GM19025 (cell line): ENCODE data around the gene ELL3.
"Not testable (repeated sequence)": the region's sequence is repeated elsewhere in the genome, so short reads cannot be mapped to it uniquely, and the experiment has no call there.

Experiments used
- ATAC-seq: cut with Tn5 transposase; IDR thresholded peaks from one replicate; pipeline ENCODE4 v1.9.1; 2021; ENCODE audit warnings: mild to moderate bottlenecking, low read depth, moderate library complexity; ENCODE audit not compliant: unreplicated experiment

Gene ELL3, protein sequence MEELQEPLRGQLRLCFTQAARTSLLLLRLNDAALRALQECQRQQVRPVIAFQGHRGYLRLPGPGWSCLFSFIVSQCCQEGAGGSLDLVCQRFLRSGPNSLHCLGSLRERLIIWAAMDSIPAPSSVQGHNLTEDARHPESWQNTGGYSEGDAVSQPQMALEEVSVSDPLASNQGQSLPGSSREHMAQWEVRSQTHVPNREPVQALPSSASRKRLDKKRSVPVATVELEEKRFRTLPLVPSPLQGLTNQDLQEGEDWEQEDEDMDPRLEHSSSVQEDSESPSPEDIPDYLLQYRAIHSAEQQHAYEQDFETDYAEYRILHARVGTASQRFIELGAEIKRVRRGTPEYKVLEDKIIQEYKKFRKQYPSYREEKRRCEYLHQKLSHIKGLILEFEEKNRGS

DNA sequence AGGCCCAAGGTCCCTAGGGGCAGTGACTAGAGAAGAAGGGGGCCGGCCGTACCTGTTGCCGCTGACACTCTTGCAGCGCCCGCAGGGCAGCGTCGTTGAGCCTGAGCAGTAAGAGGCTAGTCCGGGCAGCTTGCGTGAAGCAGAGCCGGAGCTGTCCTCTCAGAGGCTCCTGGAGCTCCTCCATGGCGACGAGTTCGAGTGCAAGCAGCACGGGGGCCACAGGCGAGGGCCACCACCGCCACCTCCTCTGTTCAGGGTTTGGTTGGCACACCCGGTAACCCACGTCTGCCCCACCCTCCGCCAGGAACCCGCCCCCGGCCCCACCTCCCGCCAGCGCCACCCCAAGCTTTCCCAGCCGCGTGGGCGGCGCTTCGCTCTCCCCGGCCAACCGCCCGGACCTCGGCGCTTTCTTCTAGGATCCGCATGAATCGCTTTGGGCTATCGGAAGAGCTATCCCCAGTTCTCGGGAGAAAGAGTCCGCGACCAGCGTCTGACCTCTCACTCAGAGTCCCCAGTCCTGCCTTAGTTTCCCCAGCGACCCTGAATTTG, at the start of gene ELL3:
Gene ELL3, minus strand, starts transcription at position 249 of the 549 bp plus-strand sequence. Its CDS starts 65 bp downstream, at position 184.
- ATAC-seq, result peak; percentile 35

- ATAC-seq, result no peak
Observed at GRCh38 chr15:43826029-43826507, 49.3 kb upstream of the ELL3 start.

DNA sequence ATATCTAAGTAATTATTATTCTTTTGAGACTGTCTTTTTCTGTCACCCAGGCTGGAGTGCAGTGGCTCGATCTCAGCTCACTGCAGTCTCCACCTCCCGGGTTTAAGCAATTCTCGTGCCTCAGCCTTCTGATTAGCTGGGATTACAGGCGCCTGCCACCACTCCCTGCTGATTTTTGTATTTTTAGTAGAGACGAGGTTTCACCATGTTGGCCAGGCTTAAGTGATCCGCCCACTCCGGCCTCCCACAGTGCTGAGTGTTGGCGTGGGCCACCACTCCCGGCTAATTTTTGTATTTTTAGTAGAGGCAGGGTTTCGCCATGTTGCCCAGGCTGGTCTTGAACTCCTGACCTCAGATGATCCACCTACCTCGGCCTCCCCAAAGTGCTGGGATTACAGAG, 48.5 kb upstream of the ELL3 start:
- not testable (repeated sequence) for ATAC-seq

- ATAC-seq, result peak; percentile 62
Observed at GRCh38 chr15:43824302-43825246, 47.8 kb upstream of the ELL3 start, which contains the start of gene MFAP1. Gene MFAP1 (minus strand): TSS chr15:43824690. CDS start chr15:43824569, 121 bp downstream.

GRCh38 chr15:43821505-43821904, 44.7 kb upstream of the ELL3 start:
- no peak for ATAC-seq

DNA sequence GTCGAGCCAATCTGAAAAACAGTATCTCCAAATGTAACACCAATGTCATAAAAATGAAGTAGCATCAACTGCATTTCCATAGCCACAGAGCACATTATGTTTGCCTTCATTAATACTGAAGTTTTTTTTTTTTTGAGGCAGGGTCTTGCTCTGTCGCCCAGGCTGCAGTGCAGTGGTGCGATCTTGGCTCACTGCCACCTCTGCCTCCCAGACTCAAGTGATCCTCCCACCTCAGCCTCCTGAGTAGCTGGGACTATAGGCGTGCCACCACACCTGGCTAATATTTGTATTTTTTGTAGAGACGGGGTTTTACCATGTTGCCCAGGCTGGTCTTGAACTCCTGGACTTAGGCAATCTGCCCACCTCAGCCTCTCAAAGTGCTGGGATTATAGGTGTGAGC, 38.3 kb upstream of the ELL3 start:
- not testable (repeated sequence) for ATAC-seq

- no peak for ATAC-seq
Observed at GRCh38 chr15:43808960-43809678, 32.4 kb upstream of the ELL3 start.

DNA sequence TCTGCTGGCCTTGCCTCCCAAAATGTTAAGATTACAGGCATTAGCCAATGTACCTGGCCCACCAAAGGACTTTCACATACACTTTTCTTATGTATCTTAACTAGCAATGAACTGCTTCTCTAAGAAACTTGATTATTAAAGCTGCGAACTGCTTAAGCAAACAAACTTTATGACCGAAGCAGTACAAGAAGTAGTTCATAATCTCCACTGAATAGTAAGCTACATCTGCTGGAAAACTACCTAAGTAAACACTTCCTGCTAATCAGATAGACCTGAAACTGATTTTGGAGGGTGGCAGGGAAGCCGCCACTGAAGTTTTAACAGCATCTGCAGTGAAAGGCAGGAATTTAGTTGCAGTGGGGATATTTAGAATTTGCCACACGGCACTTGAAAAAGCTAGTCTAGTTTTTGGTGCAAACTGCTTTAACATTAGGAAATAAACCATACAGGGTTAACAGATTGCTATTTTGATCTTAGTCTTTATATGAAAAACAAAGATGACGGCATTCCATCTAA, 31.7 kb upstream of the ELL3 start:
- ATAC-seq, result no peak

GRCh38 chr15:43802676-43803075, 25.9 kb upstream of the ELL3 start:
- not testable (repeated sequence) for ATAC-seq

GRCh38 chr15:43800286-43801141, 23.7 kb upstream of the ELL3 start, which contains the start of gene HYPK:
Gene HYPK (plus strand): TSS chr15:43800599. CDS start chr15:43800623, 24 bp downstream.
- ATAC-seq, result peak; percentile 89

DNA sequence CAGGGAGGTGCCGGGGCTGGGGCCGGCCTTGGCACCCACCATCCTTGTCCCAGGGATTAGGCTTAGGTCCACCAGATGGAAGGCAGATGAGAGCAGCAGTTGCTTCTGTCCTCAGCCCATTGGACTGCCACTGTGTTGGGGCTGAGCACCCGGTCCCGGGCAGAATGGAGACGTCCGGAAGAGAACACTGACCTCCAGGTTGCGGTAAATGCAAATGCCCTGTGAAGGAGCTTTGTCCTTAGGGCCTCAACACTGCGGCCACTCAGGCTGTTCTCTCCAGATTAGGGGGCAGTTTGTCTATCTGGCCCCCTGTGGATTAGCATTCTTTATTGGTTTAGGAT, 23.1 kb upstream of the ELL3 start, which contains the start of gene SERINC4:
Gene SERINC4, minus strand, starts transcription at position 276 of the 341 bp plus-strand sequence. Its CDS starts 234 bp downstream, at position 42.
- ATAC-seq, result no peak

- no peak for ATAC-seq
Observed at GRCh38 chr15:43799209-43799944, 22.6 kb upstream of the ELL3 start.

DNA sequence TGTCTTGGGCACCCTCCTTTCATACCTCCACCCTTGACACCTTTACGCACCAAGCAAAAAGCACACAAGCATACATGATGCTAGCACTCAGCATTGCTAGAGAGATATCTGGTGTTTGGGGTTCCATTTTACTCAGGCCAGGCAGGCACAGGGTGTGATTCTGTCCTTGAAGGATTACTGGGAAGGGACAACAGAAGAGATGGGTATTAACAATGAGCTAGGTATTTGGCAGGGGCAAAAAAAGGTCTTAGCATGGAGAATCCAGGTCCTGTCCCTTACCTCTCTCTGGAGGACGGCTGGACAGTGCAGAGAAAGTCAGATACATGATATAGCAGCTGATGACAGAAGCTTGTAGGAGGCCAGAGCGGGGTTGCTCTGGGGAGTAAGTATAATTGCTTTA, 19.8 kb upstream of the ELL3 start:
- ATAC-seq, result no peak

GRCh38 chr15:43795997-43796396, 19.2 kb upstream of the ELL3 start:
- no peak for ATAC-seq

GRCh38 chr15:43795197-43795596, 18.4 kb upstream of the ELL3 start:
- no peak for ATAC-seq

GRCh38 chr15:43794269-43795037, 17.7 kb upstream of the ELL3 start:
- ATAC-seq, result no peak

- ATAC-seq, result no peak
Observed at GRCh38 chr15:43793647-43794046, 16.9 kb upstream of the ELL3 start.
